GM21423 (cell line): Measurements from ENCODE around the gene MZT2B.
A peak's percentile ranks its signal among the peaks of the same experiment; 100 is the strongest.
"Not testable (repeated sequence)": the region's sequence is repeated elsewhere in the genome, so short reads cannot be mapped to it uniquely, and the experiment has no call there.

Source experiments
- ATAC-seq: cut with Tn5 transposase; IDR thresholded peaks from one replicate; pipeline ENCODE4 v1.9.1; 2021; ENCODE audit warnings: mild to moderate bottlenecking, moderate library complexity; ENCODE audit not compliant: unreplicated experiment

The MZT2B gene

GRCh38 chr2:130169896-130170295 lies 12.2 kb upstream of the MZT2B start:
- ATAC-seq = no peak

- not testable (repeated sequence) for ATAC-seq
Observed at GRCh38 chr2:130174866-130175265, 7.2 kb upstream of the MZT2B start.

- ATAC-seq = not testable (repeated sequence)
Observed at GRCh38 chr2:130180404-130181324, 1.4 kb upstream of the MZT2B start.

- ATAC-seq = peak; percentile 51
Observed at GRCh38 chr2:130181325-130181879, 660 bp upstream of the MZT2B start, which contains the start of gene SMPD4. SMPD4 (minus strand) TSS chr2:130181602; CDS start chr2:130176592, 5,010 bp downstream.

- ATAC-seq = peak; percentile 14
Observed at GRCh38 chr2:130182826-130183511, 907 bp downstream of the MZT2B start.

- ATAC-seq = no peak
Observed at GRCh38 chr2:130183512-130184373, 1.7 kb downstream of the MZT2B start.

- ATAC-seq = no peak
Observed at GRCh38 chr2:130185436-130185835, 3.4 kb downstream of the MZT2B start.

GRCh38 chr2:130185896-130186295 lies 3.8 kb downstream of the MZT2B start:
- ATAC-seq = no peak

GRCh38 chr2:130186391-130186790 lies 4.3 kb downstream of the MZT2B start:
- no peak for ATAC-seq

- ATAC-seq = no peak
Observed at GRCh38 chr2:130187268-130187667, 5.2 kb downstream of the MZT2B start.

GRCh38 chr2:130187859-130188792 lies 6.1 kb downstream of the MZT2B start:
- not testable (repeated sequence) for ATAC-seq

- ATAC-seq = not testable (repeated sequence)
Observed at GRCh38 chr2:130188958-130189357, 6.9 kb downstream of the MZT2B start.

GRCh38 chr2:130190237-130190636 lies 8.2 kb downstream of the MZT2B start:
- no peak for ATAC-seq

- not testable (repeated sequence) for ATAC-seq
Observed at GRCh38 chr2:130191319-130191718, 9.3 kb downstream of the MZT2B start.

GRCh38 chr2:130192451-130192850 lies 10.4 kb downstream of the MZT2B start:
- not testable (repeated sequence) for ATAC-seq

- ATAC-seq = not testable (repeated sequence)
Observed at GRCh38 chr2:130193824-130194223, 11.8 kb downstream of the MZT2B start.

GRCh38 chr2:130195089-130195635 lies 13.1 kb downstream of the MZT2B start:
- ATAC-seq = not testable (repeated sequence)

GRCh38 chr2:130196052-130196451 lies 14.0 kb downstream of the MZT2B start:
- ATAC-seq = not testable (repeated sequence)

GRCh38 chr2:130198343-130198742 lies 16.3 kb downstream of the MZT2B start, which contains the start of gene TUBA3E:
TUBA3E (minus strand) TSS chr2:130198439; CDS start chr2:130198360, 79 bp downstream.
- ATAC-seq = no peak
